HEK293T (cell line): ENCODE measurements around the gene KLHDC4.

Source experiments
- BHLHE40 ChIP-seq: fragments of 450-650 bp; IDR thresholded peaks from 2 replicates; pipeline ENCODE4 v1.6.1; 2016; ENCODE audit warnings: mild to moderate bottlenecking, moderate library complexity, borderline replicate concordance
- FOXA1 ChIP-seq: fragments of 450-650 bp; IDR thresholded peaks from 2 replicates; pipeline ENCODE4 v1.6.1; 2016; ENCODE audit warnings: mild to moderate bottlenecking
- FOXK2 ChIP-seq: fragments of 450-650 bp; IDR thresholded peaks from 2 replicates; pipeline ENCODE4 v1.6.1; 2016; ENCODE audit warnings: mild to moderate bottlenecking
- FOXM1 ChIP-seq: fragments of 450-650 bp; IDR thresholded peaks from 2 replicates; pipeline ENCODE4 v1.6.1; 2017; ENCODE audit warnings: mild to moderate bottlenecking, borderline replicate concordance
- NFRKB ChIP-seq: fragments of 450-650 bp; IDR thresholded peaks from 2 replicates; pipeline ENCODE4 v1.6.1; 2016; ENCODE audit warnings: mild to moderate bottlenecking, moderate library complexity
- PKNOX1 ChIP-seq: fragments of 450-650 bp; IDR thresholded peaks from 2 replicates; pipeline ENCODE4 v1.6.1; 2016
- SP1 ChIP-seq: fragments of 450-650 bp; IDR thresholded peaks from 2 replicates; pipeline ENCODE4 v1.6.1; 2017

- TF ChIP-seq FOXM1 = no peak
- TF ChIP-seq FOXK2 = no peak
- TF ChIP-seq SP1 = no peak
- no peak for TF ChIP-seq PKNOX1
- no peak for TF ChIP-seq NFRKB
- TF ChIP-seq FOXA1 = no peak
- TF ChIP-seq BHLHE40 = no peak
Observed at GRCh38 chr16:87696726-87697125, 69.1 kb downstream of the KLHDC4 start.
